OCI-LY7 (cell line): ENCODE results near the gene COMMD9. TPM values are rescaled to one million over a fixed set of nuclear protein-coding genes. Genes with fewer than 3 reads are reported as not detected.

ENCODE experiments used
- BruUV-seq: library from RNA; stranded (reverse); fragments of 400-500 nt; replicated peaks from 2 replicates; lab custom pipeline; 2021; lab: Mats Ljungman, UMichigan
- CTCF ChIA-PET: fragments of 300-600 bp; sonication (Branson Sonifier 250); formaldehyde crosslinking; loops from one replicate; lab custom pipeline; 2022; ENCODE audit warnings: antibody characterized with exemption; ENCODE audit not compliant: unreplicated experiment; lab: Charles Lee
- POLR2A ChIA-PET: fragments of 300-600 bp; sonication (Branson Sonifier 250); formaldehyde crosslinking; loops from one replicate; lab custom pipeline; 2022; ENCODE audit warnings: antibody characterized with exemption; lab: Charles Lee
- DNase-seq: peaks from one replicate; pipeline ENCODE4 v3.0.0-alpha.2; 2015; ENCODE audit warnings: low spot score
- H2AFZ ChIP-seq: fragments of 200-600 bp; sonication (generic), shearing (Covaris generic); 2 replicates; pipeline ENCODE4 v1.6.1; 2014; ENCODE audit warnings: mild to moderate bottlenecking, antibody characterized with exemption, low read length, moderate library complexity
- H3K27ac ChIP-seq: fragments of 200-600 bp; sonication (generic); 2 replicates; pipeline ENCODE4 v1.5.1; 2014; ENCODE audit warnings: mixed run types, low read depth, mild to moderate bottlenecking, moderate library complexity, low read length, inconsistent platforms; ENCODE audit not compliant: poor library complexity, severe bottlenecking
- H3K36me3 ChIP-seq: fragments of 200-600 bp; sonication (generic); 2 replicates; pipeline ENCODE4 v1.6.1; 2014; ENCODE audit warnings: mild to moderate bottlenecking, antibody characterized with exemption, low read length, moderate library complexity, mixed read lengths; ENCODE audit not compliant: insufficient read depth
- H3K4me1 ChIP-seq: fragments of 200-600 bp; sonication (generic); 2 replicates; pipeline ENCODE4 v1.5.1; 2014; ENCODE audit warnings: mild to moderate bottlenecking, low read length; ENCODE audit not compliant: insufficient read depth, poor library complexity, severe bottlenecking
- H3K4me2 ChIP-seq: fragments of 200-600 bp; sonication (generic); 2 replicates; pipeline ENCODE4 v1.6.1; 2014; ENCODE audit warnings: mild to moderate bottlenecking, low read length
- H3K4me3 ChIP-seq: fragments of 200-600 bp; sonication (generic); 2 replicates; pipeline ENCODE4 v1.5.1; 2014; ENCODE audit warnings: mild to moderate bottlenecking, low read depth, low read length; ENCODE audit not compliant: poor library complexity, severe bottlenecking
- H3K79me2 ChIP-seq: fragments of 200-600 bp; sonication (generic); 2 replicates; pipeline ENCODE4 v1.6.1; 2016; ENCODE audit warnings: low read depth, mild to moderate bottlenecking, low read length, moderate library complexity, mixed read lengths; ENCODE audit not compliant: insufficient read depth
- H3K9me2 ChIP-seq: fragments of 200-600 bp; sonication (generic); 2 replicates; pipeline ENCODE4 v1.6.1; 2016; ENCODE audit warnings: mild to moderate bottlenecking, low read length, mixed read lengths; ENCODE audit not compliant: insufficient read depth
- H3K9me3 ChIP-seq: fragments of 200-600 bp; sonication (generic); 2 replicates; pipeline ENCODE4 v1.6.1; 2014; ENCODE audit warnings: mild to moderate bottlenecking, mixed run types, low read length, mixed read lengths
- H4K20me1 ChIP-seq: fragments of 200-600 bp; sonication (generic); 2 replicates; pipeline ENCODE4 v1.6.1; 2014; ENCODE audit warnings: mild to moderate bottlenecking, antibody characterized with exemption, low read length, moderate library complexity, mixed read lengths; ENCODE audit not compliant: insufficient read depth
- CTCF ChIP-seq: fragments of 200-600 bp; sonication (generic); conservative IDR thresholded peaks from 2 replicates; pipeline ENCODE4 v1.5.1; 2014; ENCODE audit warnings: mild to moderate bottlenecking, antibody characterized with exemption, low read length, moderate library complexity, mixed read lengths
- EZH2phosphoT487 ChIP-seq: fragments of 200-600 bp; sonication (generic); IDR thresholded peaks from 2 replicates; pipeline ENCODE4 v1.6.1; 2018; ENCODE audit warnings: low read depth, borderline replicate concordance, mild to moderate bottlenecking, mixed run types, antibody characterized with exemption, low read length, moderate library complexity, mixed read lengths
- intact Hi-C: fragments of 100-400 bp; cut with micrococcal nuclease; formaldehyde crosslinking; loops from one replicate; pipeline ENCODE4 v1.10.0; 2022; ENCODE audit not compliant: unreplicated experiment
- total RNA-seq, 2 experiments: library from RNA; depleted of rRNA in 1 of 2; stranded (reverse); fragments of >200 nt in 1 of 2; shearing (Covaris generic) in 1 of 2; gene quantifications; 2 replicates each; pipeline ENCODE4 v1.2.3, GENCODE V29; 2014 to 2022

COMMD9 gene
- total RNA-seq, 2 experiments from 2014 or later = 37.6 to 46.8 TPM

- Histone ChIP-seq H3K79me2 (no peaks in the 10 kb centered on the region), H3K9me2 (no peaks in the 10 kb centered on the region), H3K4me3 (no peak overlapping the region), H4K20me1 (no peaks in the 10 kb centered on the region), H3K4me2 (no peak overlapping the region), H3K9me3 (no peaks in the 10 kb centered on the region), H2AFZ (no peak overlapping the region), H3K27ac (no peak overlapping the region), H3K4me1 (no peaks in the 10 kb centered on the region), H3K36me3 (no peaks in the 10 kb centered on the region)
- TF ChIP-seq EZH2phosphoT487 (no peak), CTCF (peak; percentile 61)
- BruUV-seq = no TSS peak
- POLR2A ChIA-PET = interaction anchor here (0.5 to 0.8 kb wide), 3 partner anchors 9 to 450 kb away, joined by 3 read pairs; no protein-coding TSS in a partner anchor
- CTCF ChIA-PET = interaction anchor here (0.7 kb wide), 1 partner anchor 621 kb away, joined by 3 read pairs; no protein-coding TSS in a partner anchor
- peak; percentile 12 for DNase-seq
- intact Hi-C loops = no loop called here
Measured at GRCh38 chr11:36258730-36259360, 30.4 kb downstream of the COMMD9 start.

GRCh38 chr11:36257351-36257750, 31.9 kb downstream of the COMMD9 start:
- Histone ChIP-seq H3K79me2 (no peaks in the 10 kb centered on the region), H3K36me3 (no peaks in the 10 kb centered on the region), H2AFZ (no peak overlapping the region), H3K9me3 (no peaks in the 10 kb centered on the region), H3K9me2 (no peaks in the 10 kb centered on the region), H3K4me3 (no peak overlapping the region), H3K27ac (no peak overlapping the region), H3K4me2 (no peak overlapping the region), H4K20me1 (no peaks in the 10 kb centered on the region), H3K4me1 (no peaks in the 10 kb centered on the region)
- no peak for DNase-seq
- no TSS peak for BruUV-seq
- ChIA-PET POLR2A (no interaction called here), CTCF (interaction anchor here (0.5 kb wide), 1 partner anchor 117 kb away, joined by 5 read pairs; no protein-coding TSS in a partner anchor)
- intact Hi-C loops = no loop called here
- no peak for TF ChIP-seq CTCF
- no peak for TF ChIP-seq EZH2phosphoT487

GRCh38 chr11:36254713-36255112, 34.5 kb downstream of the COMMD9 start:
- no peak overlapping the region for H2AFZ ChIP-seq
- ChIA-PET POLR2A (interaction anchor here (0.5 kb wide), 1 partner anchor 934 kb away, joined by 4 read pairs; no protein-coding TSS in a partner anchor), CTCF (no interaction called here)
- no peaks in the 10 kb centered on the region for H4K20me1 ChIP-seq
- H3K9me3 ChIP-seq = no peaks in the 10 kb centered on the region
- H3K4me3 ChIP-seq = no peak overlapping the region
- no peak for TF ChIP-seq EZH2phosphoT487
- TF ChIP-seq CTCF = no peak
- intact Hi-C loops = no loop called here
- no peaks in the 10 kb centered on the region for H3K36me3 ChIP-seq
- H3K79me2 ChIP-seq = no peaks in the 10 kb centered on the region
- DNase-seq = no peak
- no peak overlapping the region for H3K4me2 ChIP-seq
- BruUV-seq = no TSS peak
- no peaks in the 10 kb centered on the region for H3K9me2 ChIP-seq
- H3K27ac ChIP-seq = no peak overlapping the region
- H3K4me1 ChIP-seq = no peaks in the 10 kb centered on the region
